DND-41 (cell line): ENCODE measurements around the gene GRHL3.

Experiments used
- ATAC-seq: fragments of 200-7000 bp; cut with Tn5 transposase; 3 replicates; pipeline ENCODE4 v1.9.1; 2021; ENCODE audit warnings: low read depth; ENCODE audit not compliant: insufficient read depth
- DNase-seq: peaks from one replicate; pipeline ENCODE4 v3.0.0-alpha.2; 2020
- H2AFZ ChIP-seq: 2 replicates; pipeline ENCODE4 v1.6.0; 2012; ENCODE audit warnings: low read depth, low read length
- H3K27ac ChIP-seq: 2 replicates; pipeline ENCODE4 v1.5.1; 2012; ENCODE audit warnings: low read length, inconsistent platforms
- H3K27me3 ChIP-seq: fragments of 200-600 bp; sonication (generic); 2 replicates; pipeline ENCODE4 v1.6.0; 2012; ENCODE audit warnings: low read length, mild to moderate bottlenecking, inconsistent platforms; ENCODE audit not compliant: insufficient read depth, poor library complexity
- H3K36me3 ChIP-seq: 2 replicates; pipeline ENCODE4 v1.5.1; 2012; ENCODE audit warnings: low read length, inconsistent platforms; ENCODE audit not compliant: insufficient read depth
- H3K4me1 ChIP-seq: 2 replicates; pipeline ENCODE4 v1.5.1; 2012; ENCODE audit warnings: mild to moderate bottlenecking, low read length; ENCODE audit not compliant: insufficient read depth
- H3K4me2 ChIP-seq: 2 replicates; pipeline ENCODE4 v1.6.0; 2012; ENCODE audit warnings: mild to moderate bottlenecking, moderate library complexity, low read length, inconsistent platforms; ENCODE audit not compliant: insufficient read depth
- H3K4me3 ChIP-seq, 2 experiments: fragments of 200-600 bp in 1 of 2; shearing (Covaris generic) in 1 of 2; 2 replicates each; pipeline ENCODE4 v1.5.1; 2012 to 2016; ENCODE audit warnings: inconsistent platforms in 2 of 2, low read length in 2 of 2, mild to moderate bottlenecking in 2 of 2, low read depth in 1 of 2, moderate library complexity in 1 of 2
- H3K79me2 ChIP-seq: 2 replicates; pipeline ENCODE4 v1.6.0; 2012; ENCODE audit warnings: low read length, inconsistent platforms; ENCODE audit not compliant: insufficient read depth
- H3K9ac ChIP-seq: 2 replicates; pipeline ENCODE4 v1.6.0; 2012; ENCODE audit warnings: low read depth, mild to moderate bottlenecking, inconsistent platforms, low read length, moderate library complexity
- H3K9me3 ChIP-seq: 2 replicates; pipeline ENCODE4 v1.5.1; 2012; ENCODE audit warnings: low read length, moderate library complexity, mild to moderate bottlenecking, inconsistent platforms; ENCODE audit not compliant: insufficient read depth, severe bottlenecking
- H4K20me1 ChIP-seq: 2 replicates; pipeline ENCODE4 v1.6.0; 2012; ENCODE audit warnings: low read length; ENCODE audit not compliant: insufficient read depth
- EZH2 ChIP-seq: IDR thresholded peaks from 3 replicates; pipeline ENCODE4 v1.6.1; 2012; ENCODE audit warnings: borderline replicate concordance, low read depth, mild to moderate bottlenecking, moderate library complexity, low read length, inconsistent platforms; ENCODE audit not compliant: severe bottlenecking
- TF ChIP-seq, protein P1 (sequence below): IDR thresholded peaks from 2 replicates; pipeline ENCODE4 v1.5.1; 2012; ENCODE audit warnings: borderline replicate concordance, low read length, moderate library complexity, mild to moderate bottlenecking; ENCODE audit not compliant: poor library complexity, severe bottlenecking; ENCODE audit errors: extremely low read depth

GRHL3 gene

DNA sequence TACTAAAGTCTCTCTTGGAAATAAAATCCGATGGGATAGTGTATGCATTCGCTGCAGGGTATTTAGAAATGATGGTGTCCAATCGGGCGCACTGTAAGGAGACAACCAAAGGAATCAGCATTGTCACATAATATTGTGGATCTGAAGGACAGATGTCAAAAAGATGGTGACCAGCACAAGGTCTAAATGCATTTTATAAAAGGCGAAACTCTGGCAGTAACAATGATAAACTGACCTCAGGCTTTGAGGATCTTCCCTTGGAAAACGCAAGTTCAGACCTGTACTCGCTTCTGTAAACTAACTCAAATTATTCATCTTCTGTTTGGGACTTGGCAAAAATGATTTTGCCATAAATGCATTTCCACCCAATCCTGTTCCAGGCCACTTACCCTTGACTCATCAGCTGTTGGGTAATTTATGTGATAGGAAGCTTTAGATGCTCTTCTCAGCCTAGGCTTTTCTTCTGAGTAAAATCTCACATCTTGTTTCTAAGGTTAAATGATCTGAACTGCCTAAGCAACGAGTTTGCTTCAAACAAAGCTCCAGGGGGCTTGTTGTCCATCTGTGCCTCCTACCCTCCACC lies 60.7 kb downstream of the GRHL3 start:
- H3K9me3 ChIP-seq, result no peaks in the 10 kb centered on the region
- peaks cover 18% of the 10 kb centered on the region for H3K27me3 ChIP-seq
- no peak for DNase-seq
- H3K79me2 ChIP-seq, result no peaks in the 10 kb centered on the region
- H3K4me3 ChIP-seq, result no peak overlapping the region
- no peaks in the 10 kb centered on the region for H3K36me3 ChIP-seq
- no peak overlapping the region for H3K4me2 ChIP-seq
- H3K27ac ChIP-seq, result no peak overlapping the region
- no peaks in the 10 kb centered on the region for H4K20me1 ChIP-seq
- ATAC-seq, result no peak
- no peaks in the 10 kb centered on the region for H3K4me1 ChIP-seq
- TF ChIP-seq EZH2, result no peak
- TF ChIP-seq, protein P1, sequence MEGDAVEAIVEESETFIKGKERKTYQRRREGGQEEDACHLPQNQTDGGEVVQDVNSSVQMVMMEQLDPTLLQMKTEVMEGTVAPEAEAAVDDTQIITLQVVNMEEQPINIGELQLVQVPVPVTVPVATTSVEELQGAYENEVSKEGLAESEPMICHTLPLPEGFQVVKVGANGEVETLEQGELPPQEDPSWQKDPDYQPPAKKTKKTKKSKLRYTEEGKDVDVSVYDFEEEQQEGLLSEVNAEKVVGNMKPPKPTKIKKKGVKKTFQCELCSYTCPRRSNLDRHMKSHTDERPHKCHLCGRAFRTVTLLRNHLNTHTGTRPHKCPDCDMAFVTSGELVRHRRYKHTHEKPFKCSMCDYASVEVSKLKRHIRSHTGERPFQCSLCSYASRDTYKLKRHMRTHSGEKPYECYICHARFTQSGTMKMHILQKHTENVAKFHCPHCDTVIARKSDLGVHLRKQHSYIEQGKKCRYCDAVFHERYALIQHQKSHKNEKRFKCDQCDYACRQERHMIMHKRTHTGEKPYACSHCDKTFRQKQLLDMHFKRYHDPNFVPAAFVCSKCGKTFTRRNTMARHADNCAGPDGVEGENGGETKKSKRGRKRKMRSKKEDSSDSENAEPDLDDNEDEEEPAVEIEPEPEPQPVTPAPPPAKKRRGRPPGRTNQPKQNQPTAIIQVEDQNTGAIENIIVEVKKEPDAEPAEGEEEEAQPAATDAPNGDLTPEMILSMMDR, result no peak
- no peak overlapping the region for H2AFZ ChIP-seq
- no peak overlapping the region for H3K9ac ChIP-seq

DNA sequence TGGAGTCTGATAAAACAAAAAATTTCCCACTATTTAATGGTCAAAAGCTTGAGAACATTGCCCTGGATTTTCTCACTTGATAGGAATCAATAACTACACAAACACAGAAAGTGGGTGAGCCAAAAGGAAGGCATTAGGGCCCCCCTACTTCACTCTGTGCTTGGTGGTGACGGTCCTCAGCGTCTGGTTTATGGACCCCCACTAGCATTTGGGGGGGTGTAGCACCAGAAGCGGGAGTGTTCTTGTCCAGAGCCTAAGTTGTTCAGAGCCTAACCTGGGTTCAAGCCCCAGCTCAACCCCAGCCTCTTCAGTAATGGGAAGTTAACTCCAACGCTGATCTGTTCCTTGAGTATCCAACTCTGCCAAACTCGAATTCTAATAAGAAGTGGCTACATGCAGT lies 61.4 kb downstream of the GRHL3 start:
- Histone ChIP-seq H3K4me2 (no peak overlapping the region), H3K27me3 (peaks cover 18% of the 10 kb centered on the region), H3K36me3 (no peaks in the 10 kb centered on the region), H3K9ac (no peak overlapping the region), H3K4me1 (no peaks in the 10 kb centered on the region), H3K79me2 (no peaks in the 10 kb centered on the region), H3K27ac (no peak overlapping the region), H3K9me3 (no peaks in the 10 kb centered on the region), H3K4me3 (no peak overlapping the region), H4K20me1 (no peaks in the 10 kb centered on the region), H2AFZ (no peak overlapping the region)
- TF ChIP-seq, protein P1, result no peak
- TF ChIP-seq EZH2, result no peak
- no peak for ATAC-seq
- no peak for DNase-seq

DNA sequence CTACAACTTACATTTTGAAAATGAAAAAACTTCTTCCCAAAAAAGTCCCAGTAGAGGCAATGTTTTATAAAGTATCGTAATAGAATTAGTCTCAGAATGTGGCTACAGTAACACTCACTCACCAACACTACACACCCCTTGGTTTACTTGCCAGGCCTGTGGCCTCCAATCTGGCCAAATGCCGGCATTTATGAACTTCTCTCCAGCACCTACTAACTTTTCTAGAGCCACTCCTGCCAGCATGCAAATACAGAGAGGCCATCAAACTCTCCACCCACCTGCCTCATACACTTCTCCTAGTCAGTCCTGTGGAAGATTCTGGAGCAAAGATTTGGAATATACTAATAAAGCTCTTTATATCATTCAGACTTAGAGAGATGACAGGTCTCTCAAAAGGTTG lies 62.1 kb downstream of the GRHL3 start:
- no peaks in the 10 kb centered on the region for H3K36me3 ChIP-seq
- H3K4me2 ChIP-seq, result no peak overlapping the region
- H3K9me3 ChIP-seq, result no peaks in the 10 kb centered on the region
- TF ChIP-seq, protein P1, result no peak
- TF ChIP-seq EZH2, result no peak
- DNase-seq (no peak), ATAC-seq (no peak)
- H3K79me2 ChIP-seq, result no peaks in the 10 kb centered on the region
- no peak overlapping the region for H3K27ac ChIP-seq
- H2AFZ ChIP-seq, result no peak overlapping the region
- no peak overlapping the region for H3K9ac ChIP-seq
- no peaks in the 10 kb centered on the region for H3K4me1 ChIP-seq
- no peaks in the 10 kb centered on the region for H4K20me1 ChIP-seq
- H3K27me3 ChIP-seq, result peaks cover 18% of the 10 kb centered on the region
- H3K4me3 ChIP-seq, result no peak overlapping the region

DNA sequence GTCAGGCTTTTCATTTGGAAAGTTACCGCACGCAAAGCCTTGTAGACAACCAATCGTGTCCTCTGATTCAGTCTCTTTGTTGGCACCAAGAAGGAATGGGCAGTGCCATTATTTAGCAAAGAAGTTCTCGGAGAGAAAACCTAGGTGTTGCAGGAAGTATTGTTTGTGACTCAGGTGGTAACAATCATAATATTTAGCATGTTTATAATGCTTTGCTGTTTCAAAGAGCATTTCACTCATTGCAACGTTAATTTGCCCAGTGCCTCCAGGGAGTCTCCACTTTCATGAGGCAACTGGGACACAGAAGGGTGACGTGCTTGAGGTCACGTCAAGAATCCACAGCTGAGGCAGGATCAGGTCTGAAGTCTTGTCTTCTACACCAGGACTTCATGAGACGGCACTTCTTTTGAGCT lies 63.0 kb downstream of the GRHL3 start:
- Histone ChIP-seq H3K4me2 (no peak overlapping the region), H3K9me3 (no peaks in the 10 kb centered on the region), H3K4me1 (no peaks in the 10 kb centered on the region), H3K79me2 (no peaks in the 10 kb centered on the region), H3K27ac (no peak overlapping the region), H3K27me3 (peaks cover 14% of the 10 kb centered on the region), H3K36me3 (no peaks in the 10 kb centered on the region), H3K9ac (no peak overlapping the region), H3K4me3 (no peak overlapping the region), H2AFZ (no peak overlapping the region), H4K20me1 (no peaks in the 10 kb centered on the region)
- ATAC-seq (no peak), DNase-seq (no peak)
- TF ChIP-seq EZH2, result no peak
- TF ChIP-seq, protein P1, result no peak
